Panc1 (cell line): ENCODE measurements around the gene GC. TPM values are rescaled to one million over a fixed set of nuclear protein-coding genes. Genes with fewer than 3 reads are reported as not detected.
"Not testable (repeated sequence)": the region's sequence is repeated elsewhere in the genome, so short reads cannot be mapped to it uniquely, and the experiment has no call there.

Source experiments
- ATAC-seq: fragments of 200-7000 bp; cut with Tn5 transposase; 2 replicates; pipeline ENCODE4 v1.9.1; 2020; ENCODE audit warnings: mild to moderate bottlenecking, moderate library complexity
- BruUV-seq: library from RNA; stranded (reverse); fragments of 400-500 nt; replicated peaks from 2 replicates; lab custom pipeline; 2021; lab: Mats Ljungman, UMichigan
- CTCF ChIA-PET: fragments of 300-600 bp; sonication (Branson Sonifier 250); formaldehyde crosslinking; loops from one replicate; lab custom pipeline; 2022; ENCODE audit warnings: antibody characterized with exemption; lab: Charles Lee
- POLR2A ChIA-PET: fragments of 300-600 bp; sonication (Branson Sonifier 250); formaldehyde crosslinking; loops from one replicate; lab custom pipeline; 2022; ENCODE audit warnings: antibody characterized with exemption; lab: Charles Lee
- DNase-seq: peaks from one replicate; pipeline ENCODE4 v3.0.0-alpha.2; 2010; ENCODE audit warnings: low read depth, low spot score
- H3K27ac ChIP-seq: 2 replicates; pipeline ENCODE4 v1.5.1; 2011; ENCODE audit warnings: mild to moderate bottlenecking, low read length, inconsistent platforms
- H3K27me3 ChIP-seq: fragments of 200-500 bp; sonication (Bioruptor generic); 2 replicates; pipeline ENCODE4 v1.6.0; 2014; ENCODE audit warnings: low read length, inconsistent platforms; ENCODE audit not compliant: control insufficient read depth, insufficient read depth
- H3K36me3 ChIP-seq: fragments of 200-500 bp; sonication (Bioruptor generic); 2 replicates; pipeline ENCODE4 v1.5.1; 2014; ENCODE audit warnings: inconsistent platforms, mild to moderate bottlenecking, low read length, moderate library complexity; ENCODE audit not compliant: control insufficient read depth, insufficient read depth
- H3K4me1 ChIP-seq: 2 replicates; pipeline ENCODE4 v1.5.1; 2011; ENCODE audit warnings: inconsistent platforms, mild to moderate bottlenecking, low read length, moderate library complexity; ENCODE audit not compliant: control insufficient read depth, insufficient read depth
- H3K4me3 ChIP-seq, 2 experiments: 2 replicates each; pipeline ENCODE4 v1.5.1; 2011 to 2012; ENCODE audit warnings: low read depth in 2 of 2, low read length in 2 of 2, mild to moderate bottlenecking in 2 of 2, inconsistent platforms in 1 of 2, moderate library complexity in 1 of 2
- H3K9me3 ChIP-seq: fragments of 200-500 bp; sonication (Bioruptor generic); 2 replicates; pipeline ENCODE4 v1.5.1; 2014; ENCODE audit warnings: low read depth, mild to moderate bottlenecking, inconsistent platforms, low read length, moderate library complexity; ENCODE audit not compliant: control insufficient read depth, insufficient read depth
- POLR2AphosphoS5 ChIP-seq: IDR thresholded peaks from 2 replicates; pipeline ENCODE4 v1.6.1; 2012; ENCODE audit warnings: mild to moderate bottlenecking, low read depth, low read length, moderate library complexity
- SIN3A ChIP-seq: IDR thresholded peaks from 2 replicates; pipeline ENCODE4 v1.6.1; 2012; ENCODE audit warnings: low read depth, mild to moderate bottlenecking, low read length, moderate library complexity, borderline replicate concordance; ENCODE audit not compliant: insufficient read depth
- TCF7L2 ChIP-seq: IDR thresholded peaks from 2 replicates; pipeline ENCODE4 v1.6.1; 2011; ENCODE audit warnings: mild to moderate bottlenecking, low read depth, low read length, inconsistent platforms
- in situ Hi-C: cut with HindIII; loops from 2 replicates; pipeline ENCODE4 v1.10.0; 2016; ENCODE audit warnings: low sequenced_read_pairs, low pct_unique_long_range_greater_than_20kb
- intact Hi-C: fragments of 100-400 bp; cut with micrococcal nuclease; formaldehyde crosslinking; loops from one replicate; pipeline ENCODE4 v1.10.0; 2022; ENCODE audit not compliant: unreplicated experiment
- total RNA-seq: library from RNA; stranded (reverse); gene quantifications from one replicate; pipeline ENCODE4 v1.2.1, GENCODE V29; 2021; ENCODE audit not compliant: unreplicated experiment
- TF ChIP-seq, protein P1 (sequence below): fragments of 450-650 bp; IDR thresholded peaks from 2 replicates; pipeline ENCODE4 v1.5.1; 2017; ENCODE audit warnings: mild to moderate bottlenecking
- TF ChIP-seq, protein P2 (sequence below), 2 experiments: IDR thresholded peaks; 2 replicates each; pipeline ENCODE4 v1.6.1; 2011 to 2012; ENCODE audit warnings: low read depth in 2 of 2, control low read depth in 1 of 2, low read length in 1 of 2, mild to moderate bottlenecking in 1 of 2, moderate library complexity in 1 of 2; ENCODE audit not compliant: insufficient read depth in 1 of 2

Gene GC
- total RNA-seq, 1 experiment from 2014 or later, result 0.31 TPM

DNA sequence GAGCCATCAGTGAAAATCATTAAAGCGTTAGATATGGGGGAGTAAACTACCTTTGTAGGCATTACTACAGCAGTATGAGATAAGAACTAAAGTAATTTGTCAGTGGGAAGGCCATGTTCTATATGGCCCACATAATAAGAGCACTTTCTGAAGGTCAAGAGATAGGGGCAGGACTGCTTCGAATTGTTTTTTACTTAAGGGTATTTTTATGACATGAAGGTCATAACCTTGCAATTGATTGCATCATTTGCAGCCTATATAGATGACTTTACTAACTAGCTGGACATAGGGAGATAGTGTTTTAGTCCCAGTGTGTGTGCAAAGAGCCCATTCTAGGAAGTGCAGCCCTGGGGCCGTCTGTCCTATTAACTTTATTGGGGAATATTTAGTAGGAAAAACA lies 23.6 kb upstream of the GC start:
- in situ Hi-C loops (no loop called here), intact Hi-C loops (no loop called here)
- Histone ChIP-seq H3K4me3 (no peak overlapping the region), H3K4me1 (no peaks in the 10 kb centered on the region), H3K36me3 (no peaks in the 10 kb centered on the region), H3K27me3 (no peaks in the 10 kb centered on the region), H3K27ac (no peak overlapping the region), H3K9me3 (no peaks in the 10 kb centered on the region)
- ATAC-seq, result no peak
- POLR2A ChIA-PET, result no interaction called here
- DNase-seq, result no peak
- BruUV-seq, result no TSS peak
- CTCF ChIA-PET, result no interaction called here
- TF ChIP-seq POLR2AphosphoS5 (no peak), TCF7L2 (no peak), SIN3A (no peak)
- TF ChIP-seq, protein P1, sequence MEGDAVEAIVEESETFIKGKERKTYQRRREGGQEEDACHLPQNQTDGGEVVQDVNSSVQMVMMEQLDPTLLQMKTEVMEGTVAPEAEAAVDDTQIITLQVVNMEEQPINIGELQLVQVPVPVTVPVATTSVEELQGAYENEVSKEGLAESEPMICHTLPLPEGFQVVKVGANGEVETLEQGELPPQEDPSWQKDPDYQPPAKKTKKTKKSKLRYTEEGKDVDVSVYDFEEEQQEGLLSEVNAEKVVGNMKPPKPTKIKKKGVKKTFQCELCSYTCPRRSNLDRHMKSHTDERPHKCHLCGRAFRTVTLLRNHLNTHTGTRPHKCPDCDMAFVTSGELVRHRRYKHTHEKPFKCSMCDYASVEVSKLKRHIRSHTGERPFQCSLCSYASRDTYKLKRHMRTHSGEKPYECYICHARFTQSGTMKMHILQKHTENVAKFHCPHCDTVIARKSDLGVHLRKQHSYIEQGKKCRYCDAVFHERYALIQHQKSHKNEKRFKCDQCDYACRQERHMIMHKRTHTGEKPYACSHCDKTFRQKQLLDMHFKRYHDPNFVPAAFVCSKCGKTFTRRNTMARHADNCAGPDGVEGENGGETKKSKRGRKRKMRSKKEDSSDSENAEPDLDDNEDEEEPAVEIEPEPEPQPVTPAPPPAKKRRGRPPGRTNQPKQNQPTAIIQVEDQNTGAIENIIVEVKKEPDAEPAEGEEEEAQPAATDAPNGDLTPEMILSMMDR, result no peak
- TF ChIP-seq, protein P2, sequence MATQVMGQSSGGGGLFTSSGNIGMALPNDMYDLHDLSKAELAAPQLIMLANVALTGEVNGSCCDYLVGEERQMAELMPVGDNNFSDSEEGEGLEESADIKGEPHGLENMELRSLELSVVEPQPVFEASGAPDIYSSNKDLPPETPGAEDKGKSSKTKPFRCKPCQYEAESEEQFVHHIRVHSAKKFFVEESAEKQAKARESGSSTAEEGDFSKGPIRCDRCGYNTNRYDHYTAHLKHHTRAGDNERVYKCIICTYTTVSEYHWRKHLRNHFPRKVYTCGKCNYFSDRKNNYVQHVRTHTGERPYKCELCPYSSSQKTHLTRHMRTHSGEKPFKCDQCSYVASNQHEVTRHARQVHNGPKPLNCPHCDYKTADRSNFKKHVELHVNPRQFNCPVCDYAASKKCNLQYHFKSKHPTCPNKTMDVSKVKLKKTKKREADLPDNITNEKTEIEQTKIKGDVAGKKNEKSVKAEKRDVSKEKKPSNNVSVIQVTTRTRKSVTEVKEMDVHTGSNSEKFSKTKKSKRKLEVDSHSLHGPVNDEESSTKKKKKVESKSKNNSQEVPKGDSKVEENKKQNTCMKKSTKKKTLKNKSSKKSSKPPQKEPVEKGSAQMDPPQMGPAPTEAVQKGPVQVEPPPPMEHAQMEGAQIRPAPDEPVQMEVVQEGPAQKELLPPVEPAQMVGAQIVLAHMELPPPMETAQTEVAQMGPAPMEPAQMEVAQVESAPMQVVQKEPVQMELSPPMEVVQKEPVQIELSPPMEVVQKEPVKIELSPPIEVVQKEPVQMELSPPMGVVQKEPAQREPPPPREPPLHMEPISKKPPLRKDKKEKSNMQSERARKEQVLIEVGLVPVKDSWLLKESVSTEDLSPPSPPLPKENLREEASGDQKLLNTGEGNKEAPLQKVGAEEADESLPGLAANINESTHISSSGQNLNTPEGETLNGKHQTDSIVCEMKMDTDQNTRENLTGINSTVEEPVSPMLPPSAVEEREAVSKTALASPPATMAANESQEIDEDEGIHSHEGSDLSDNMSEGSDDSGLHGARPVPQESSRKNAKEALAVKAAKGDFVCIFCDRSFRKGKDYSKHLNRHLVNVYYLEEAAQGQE (IDR thresholded peaks at IDR 0.05; ENCODE audit: insufficient read depth in 1 of 2, low read depth in 2 of 2, low read length in 1 of 2), result no peak

DNA sequence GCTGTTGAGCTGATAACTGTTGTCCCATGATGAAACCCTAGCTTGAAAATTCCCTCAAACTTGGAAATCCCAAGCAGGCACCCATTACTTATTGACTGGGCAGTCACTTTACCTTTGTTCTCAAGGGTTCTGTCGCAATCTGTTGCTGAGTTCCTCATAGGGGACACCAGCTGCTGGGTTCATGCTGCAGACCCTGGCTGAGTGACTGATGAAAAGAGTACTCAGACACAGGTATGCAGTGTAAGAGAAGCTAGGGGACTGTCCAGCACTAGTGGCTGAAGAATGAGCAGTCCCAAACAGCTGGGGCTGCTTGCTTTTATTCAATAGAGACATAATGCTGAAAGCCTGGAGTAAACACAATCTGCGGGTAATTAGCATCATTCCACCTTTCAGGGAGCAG lies 21.4 kb upstream of the GC start:
- H3K4me3 ChIP-seq, intact Hi-C loops, in situ Hi-C loops, H3K36me3 ChIP-seq, ATAC-seq, BruUV-seq, CTCF ChIA-PET, H3K9me3 ChIP-seq, DNase-seq, H3K27ac ChIP-seq, H3K4me1 ChIP-seq, POLR2A ChIA-PET, H3K27me3 ChIP-seq: not testable (repeated sequence)

DNA sequence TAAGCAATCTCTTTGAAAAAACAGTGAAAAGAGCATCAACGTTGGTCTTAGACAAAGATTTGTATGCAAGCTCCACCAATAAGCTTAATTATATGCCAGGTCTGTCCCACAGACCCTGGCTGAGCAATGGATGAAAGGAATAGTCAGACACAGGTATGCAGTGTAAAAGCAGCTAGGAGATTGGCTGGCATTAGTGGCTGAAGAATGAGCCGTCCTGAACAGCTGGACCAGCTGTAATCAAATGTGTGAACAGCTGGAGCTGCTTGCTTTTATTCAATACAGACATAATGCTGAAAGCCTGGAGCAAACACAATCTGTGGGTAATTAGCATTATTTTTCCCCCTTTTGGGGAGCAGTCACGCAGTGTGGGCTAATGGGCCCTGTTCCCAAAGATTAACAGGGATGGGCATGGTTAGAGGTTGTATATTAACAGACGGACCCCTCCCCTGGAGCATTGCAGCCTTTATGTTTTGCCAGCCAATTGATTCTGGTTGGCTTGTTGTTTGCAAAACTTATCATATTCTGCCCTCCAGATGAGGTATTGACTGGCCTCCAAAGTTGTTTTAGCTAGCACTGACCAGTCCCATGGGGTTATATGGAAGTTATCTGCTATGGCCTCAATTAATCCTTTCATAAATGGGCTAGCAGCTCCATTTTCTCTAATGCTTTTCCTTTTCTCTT lies 20.3 kb upstream of the GC start:
- H3K27ac ChIP-seq, CTCF ChIA-PET, in situ Hi-C loops, H3K9me3 ChIP-seq, DNase-seq, intact Hi-C loops, H3K36me3 ChIP-seq, BruUV-seq, H3K4me1 ChIP-seq, POLR2A ChIA-PET, ATAC-seq, H3K27me3 ChIP-seq, H3K4me3 ChIP-seq: not testable (repeated sequence)
